Keratinocyte (primary cell): ENCODE results near the gene LRRC7. TPM values are rescaled to one million over a fixed set of nuclear protein-coding genes. Genes with fewer than 3 reads are reported as not detected.

Experiments used
- DNase-seq: peaks from one replicate; pipeline ENCODE4 v3.0.0-alpha.2; 2011; ENCODE audit warnings: low read depth, missing footprints, low spot score
- FAIRE-seq: peaks from 2 replicates; lab custom pipeline; 2011; peaks lifted over from hg19 to GRCh38; lab: Jason Lieb, UNC
- H2AFZ ChIP-seq: 2 replicates; pipeline ENCODE4 v1.6.0; 2012; ENCODE audit warnings: low read length, control low read depth, inconsistent platforms; ENCODE audit not compliant: control insufficient read depth
- H3K27ac ChIP-seq: 2 replicates; pipeline ENCODE4 v1.5.1; 2011; ENCODE audit warnings: low read length; ENCODE audit not compliant: control insufficient read depth, insufficient read depth
- H3K27me3 ChIP-seq: 3 replicates; pipeline ENCODE4 v1.6.0; 2011; ENCODE audit warnings: low read length; ENCODE audit not compliant: control insufficient read depth, insufficient read depth; ENCODE audit errors: extremely low read depth
- H3K36me3 ChIP-seq, 2 experiments: 2 replicates in 1 of 2; 3 replicates in 1 of 2; pipeline ENCODE4 v1.5.1; 2011; ENCODE audit warnings: low read length in 2 of 2, mild to moderate bottlenecking in 1 of 2; ENCODE audit not compliant: control insufficient read depth in 2 of 2, insufficient read depth in 2 of 2; ENCODE audit errors: extremely low read depth in 1 of 2
- H3K4me1 ChIP-seq: 3 replicates; pipeline ENCODE4 v1.5.1; 2011; ENCODE audit warnings: low read length; ENCODE audit not compliant: control insufficient read depth, insufficient read depth; ENCODE audit errors: extremely low read depth
- H3K4me2 ChIP-seq: 3 replicates; pipeline ENCODE4 v1.6.0; 2011; ENCODE audit warnings: low read depth, low read length; ENCODE audit not compliant: control insufficient read depth, insufficient read depth; ENCODE audit errors: extremely low read depth
- H3K4me3 ChIP-seq, 3 experiments: fragments of 200-600 bp in 1 of 3; sonication (generic) in 1 of 3; 2 replicates in 2 of 3; 3 replicates in 1 of 3; pipeline ENCODE4 v1.5.1; 2011 to 2016; ENCODE audit warnings: low read length in 3 of 3, mild to moderate bottlenecking in 3 of 3, control low read depth in 2 of 3, inconsistent platforms in 1 of 3, low read depth in 1 of 3, mixed read lengths in 1 of 3, mixed run types in 1 of 3, moderate library complexity in 1 of 3; ENCODE audit not compliant: control insufficient read depth in 2 of 3, insufficient read depth in 2 of 3; ENCODE audit errors: extremely low read depth in 1 of 3
- H3K79me2 ChIP-seq: 2 replicates; pipeline ENCODE4 v1.6.0; 2012; ENCODE audit warnings: low read length; ENCODE audit not compliant: control insufficient read depth, insufficient read depth
- H3K9ac ChIP-seq: 3 replicates; pipeline ENCODE4 v1.6.0; 2011; ENCODE audit warnings: low read length; ENCODE audit not compliant: control insufficient read depth, insufficient read depth; ENCODE audit errors: extremely low read depth
- H3K9me1 ChIP-seq: 3 replicates; pipeline ENCODE4 v1.6.0; 2011; ENCODE audit warnings: low read length; ENCODE audit not compliant: control insufficient read depth, insufficient read depth; ENCODE audit errors: extremely low read depth
- H3K9me3 ChIP-seq: 2 replicates; pipeline ENCODE4 v1.5.1; 2012; ENCODE audit warnings: low read depth, low read length; ENCODE audit not compliant: control insufficient read depth
- H4K20me1 ChIP-seq: 3 replicates; pipeline ENCODE4 v1.6.0; 2011; ENCODE audit warnings: low read length; ENCODE audit not compliant: control insufficient read depth, insufficient read depth; ENCODE audit errors: extremely low read depth
- EZH2 ChIP-seq: IDR thresholded peaks from one replicate; pipeline ENCODE4 v1.6.1; 2012; ENCODE audit warnings: inconsistent platforms, mild to moderate bottlenecking, low read length, moderate library complexity
- dilution Hi-C: fragments of 300-500 bp; cut with MboI; formaldehyde crosslinking; loops from one replicate; pipeline ENCODE4 v1.7.0; 2020; ENCODE audit warnings: low sequenced_read_pairs; ENCODE audit not compliant: extremely low pct_ligation_motif_present
- polyA plus RNA-seq, 5 experiments: library from polyadenylated mRNA; depleted of rRNA in 3 of 5; stranded (reverse) in 3 of 5; stranded (forward) in 1 of 5; unstranded in 1 of 5; fragments of >200 nt; gene quantifications; 1 replicate in 1 of 5; 2 replicates in 3 of 5; 3 replicates in 1 of 5; pipeline versions ENCODE4 v1.2.1 to v1.2.3, GENCODE V29; 2011 to 2012; ENCODE audit warnings: missing spikeins in 2 of 5, low read depth in 1 of 5, low replicate concordance in 1 of 5
- TF ChIP-seq, protein P1 (sequence below), 3 experiments: IDR thresholded peaks in 1 of 3; conservative IDR thresholded peaks in 1 of 3; optimal IDR thresholded peaks in 1 of 3; 2 replicates in 2 of 3; 3 replicates in 1 of 3; pipeline versions ENCODE3 to v1.5.1; 2011; ENCODE audit warnings: low read length in 3 of 3, mild to moderate bottlenecking in 3 of 3, moderate library complexity in 2 of 3, control low read depth in 1 of 3, inconsistent platforms in 1 of 3; ENCODE audit not compliant: insufficient read depth in 2 of 3; ENCODE audit errors: extremely low read depth in 1 of 3

Gene LRRC7
- polyA plus RNA-seq, 1 donor (not counting 4 experiments of a cell fraction or from before 2014, with no cell fraction given), result 0.28 TPM

- no peaks in the 10 kb centered on the region for H3K36me3 ChIP-seq
- H3K27me3 ChIP-seq, result no peaks in the 10 kb centered on the region
- H3K4me3 ChIP-seq, result no peak overlapping the region
- H4K20me1 ChIP-seq, result no peaks in the 10 kb centered on the region
- no peaks in the 10 kb centered on the region for H3K9me3 ChIP-seq
- no peak overlapping the region for H2AFZ ChIP-seq
- no peak overlapping the region for H3K4me2 ChIP-seq
- dilution Hi-C loops, result no loop called here
- H3K4me1 ChIP-seq, result peaks cover 15% of the 10 kb centered on the region
- H3K27ac ChIP-seq, result no peak overlapping the region
- DNase-seq (no peak), FAIRE-seq (no peak)
- TF ChIP-seq EZH2, result no peak
- TF ChIP-seq, protein P1, sequence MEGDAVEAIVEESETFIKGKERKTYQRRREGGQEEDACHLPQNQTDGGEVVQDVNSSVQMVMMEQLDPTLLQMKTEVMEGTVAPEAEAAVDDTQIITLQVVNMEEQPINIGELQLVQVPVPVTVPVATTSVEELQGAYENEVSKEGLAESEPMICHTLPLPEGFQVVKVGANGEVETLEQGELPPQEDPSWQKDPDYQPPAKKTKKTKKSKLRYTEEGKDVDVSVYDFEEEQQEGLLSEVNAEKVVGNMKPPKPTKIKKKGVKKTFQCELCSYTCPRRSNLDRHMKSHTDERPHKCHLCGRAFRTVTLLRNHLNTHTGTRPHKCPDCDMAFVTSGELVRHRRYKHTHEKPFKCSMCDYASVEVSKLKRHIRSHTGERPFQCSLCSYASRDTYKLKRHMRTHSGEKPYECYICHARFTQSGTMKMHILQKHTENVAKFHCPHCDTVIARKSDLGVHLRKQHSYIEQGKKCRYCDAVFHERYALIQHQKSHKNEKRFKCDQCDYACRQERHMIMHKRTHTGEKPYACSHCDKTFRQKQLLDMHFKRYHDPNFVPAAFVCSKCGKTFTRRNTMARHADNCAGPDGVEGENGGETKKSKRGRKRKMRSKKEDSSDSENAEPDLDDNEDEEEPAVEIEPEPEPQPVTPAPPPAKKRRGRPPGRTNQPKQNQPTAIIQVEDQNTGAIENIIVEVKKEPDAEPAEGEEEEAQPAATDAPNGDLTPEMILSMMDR (optimal IDR thresholded peaks at IDR 0.05 in 1 of 3, IDR thresholded peaks at IDR 0.05 in 1 of 3, conservative IDR thresholded peaks at IDR 0.05 in 1 of 3; ENCODE audit: extremely low read depth in 1 of 3, insufficient read depth in 2 of 3, low read length in 3 of 3), result no peak
- H3K79me2 ChIP-seq, result no peaks in the 10 kb centered on the region
- H3K9me1 ChIP-seq, result no peaks in the 10 kb centered on the region
- no peak overlapping the region for H3K9ac ChIP-seq
These were observed 47.4 kb upstream of the LRRC7 start for GRCh38 chr1:69520326-69520725.

- no peak overlapping the region for H3K9ac ChIP-seq
- DNase-seq (peak; percentile 32), FAIRE-seq (peak; percentile 94)
- H3K36me3 ChIP-seq, result no peaks in the 10 kb centered on the region
- no peak overlapping the region for H3K4me3 ChIP-seq
- H3K4me2 ChIP-seq, result no peak overlapping the region
- dilution Hi-C loops, result no loop called here
- H3K9me1 ChIP-seq, result no peaks in the 10 kb centered on the region
- peaks cover 15% of the 10 kb centered on the region for H3K4me1 ChIP-seq
- H3K27ac ChIP-seq, result no peak overlapping the region
- TF ChIP-seq EZH2, result no peak
- TF ChIP-seq, protein P1 (optimal IDR thresholded peaks at IDR 0.05 in 1 of 3, IDR thresholded peaks at IDR 0.05 in 1 of 3, conservative IDR thresholded peaks at IDR 0.05 in 1 of 3; ENCODE audit: extremely low read depth in 1 of 3, insufficient read depth in 2 of 3, low read length in 3 of 3), result no peak
- H3K27me3 ChIP-seq, result no peaks in the 10 kb centered on the region
- no peaks in the 10 kb centered on the region for H3K9me3 ChIP-seq
- no peak overlapping the region for H2AFZ ChIP-seq
- H3K79me2 ChIP-seq, result no peaks in the 10 kb centered on the region
- H4K20me1 ChIP-seq, result no peaks in the 10 kb centered on the region
These were observed 44.7 kb upstream of the LRRC7 start for GRCh38 chr1:69523032-69523431.
